DMS153 treated with DMSO at 0.1 percent for 48 hours (cell line): ENCODE results near the gene USP27X.
A peak's percentile ranks its signal among the peaks of the same experiment; 100 is the strongest.

Experiments used
- DNase-seq: peaks from one replicate; lab custom pipeline; 2025; ENCODE audit not compliant: unreplicated experiment; lab: John Stamatoyannopoulos, UW

Gene USP27X

GRCh38 chrX:49878834-49879655, at the start of gene USP27X:
Gene USP27X (plus strand): TSS chrX:49879484. CDS start chrX:49880308, 824 bp downstream.
- peak; percentile 31 for DNase-seq

GRCh38 chrX:49838374-49838773, 40.9 kb upstream of the USP27X start:
- no peak for DNase-seq

- DNase-seq = peak; percentile 80
These were observed 38.6 kb upstream of the USP27X start for GRCh38 chrX:49840679-49841078.

GRCh38 chrX:49842621-49843020, 36.7 kb upstream of the USP27X start:
- DNase-seq = no peak

DNA sequence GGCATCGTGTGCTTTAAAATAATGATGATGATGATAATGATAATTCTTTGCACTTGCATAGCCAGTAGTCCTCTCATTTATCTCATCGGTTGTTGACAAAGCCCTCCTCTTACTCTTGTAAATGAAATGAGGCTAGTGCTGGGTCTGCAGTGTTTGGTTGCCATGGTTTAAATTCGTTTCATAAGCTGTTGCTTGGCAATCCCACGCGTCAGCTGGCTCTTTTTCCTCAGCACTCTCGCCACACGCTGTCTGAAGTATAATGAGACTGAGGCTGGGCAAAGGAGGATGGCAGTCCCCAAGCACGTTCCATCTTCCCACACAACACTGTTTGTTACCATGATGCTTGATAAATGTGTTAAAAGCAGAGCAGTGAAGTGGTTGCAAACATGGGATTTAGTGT, 34.7 kb upstream of the USP27X start:
- peak; percentile 31 for DNase-seq

- no peak for DNase-seq
These were observed 33.4 kb upstream of the USP27X start for GRCh38 chrX:49845701-49846403.

DNA sequence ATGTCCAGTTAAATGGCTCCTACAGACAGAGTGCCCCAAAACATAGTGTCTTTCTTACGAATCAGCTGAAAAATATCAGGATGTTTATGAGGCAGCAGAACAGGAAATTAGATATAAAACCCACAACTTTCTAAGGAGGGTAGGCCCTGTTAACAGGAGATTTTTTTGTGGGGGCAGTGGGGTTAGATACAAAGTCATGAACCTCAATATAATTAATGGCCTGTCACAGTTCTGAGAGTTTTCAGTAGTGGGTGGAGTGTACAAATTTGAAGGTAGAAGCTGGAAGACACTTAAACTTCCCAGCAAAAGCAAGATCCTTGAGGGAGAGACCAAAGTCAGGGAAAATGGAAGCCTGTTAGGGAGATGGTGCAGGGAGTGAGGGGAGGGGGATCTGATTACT, 32.8 kb upstream of the USP27X start:
- DNase-seq = no peak

DNA sequence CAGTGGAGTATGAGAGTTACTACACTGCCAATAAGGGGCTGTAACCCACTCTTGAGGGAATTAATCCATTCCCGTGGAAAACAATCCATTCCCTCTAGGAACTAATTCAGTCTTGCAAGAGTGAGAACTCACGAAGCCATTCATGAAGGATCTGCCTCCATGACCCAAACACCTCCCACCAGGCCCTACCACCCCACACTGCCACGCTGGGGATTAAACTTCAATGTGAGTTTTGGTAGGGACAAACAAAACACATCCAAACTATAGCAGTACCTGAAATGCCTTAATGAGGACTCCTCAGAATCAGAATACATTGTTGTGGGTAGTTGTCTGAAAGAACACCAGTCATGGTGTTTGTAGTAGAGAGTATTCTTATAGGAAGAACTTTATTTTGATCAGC, 31.0 kb upstream of the USP27X start:
- no peak for DNase-seq

- DNase-seq = no peak
These were observed 29.3 kb upstream of the USP27X start for GRCh38 chrX:49850028-49850427.

DNA sequence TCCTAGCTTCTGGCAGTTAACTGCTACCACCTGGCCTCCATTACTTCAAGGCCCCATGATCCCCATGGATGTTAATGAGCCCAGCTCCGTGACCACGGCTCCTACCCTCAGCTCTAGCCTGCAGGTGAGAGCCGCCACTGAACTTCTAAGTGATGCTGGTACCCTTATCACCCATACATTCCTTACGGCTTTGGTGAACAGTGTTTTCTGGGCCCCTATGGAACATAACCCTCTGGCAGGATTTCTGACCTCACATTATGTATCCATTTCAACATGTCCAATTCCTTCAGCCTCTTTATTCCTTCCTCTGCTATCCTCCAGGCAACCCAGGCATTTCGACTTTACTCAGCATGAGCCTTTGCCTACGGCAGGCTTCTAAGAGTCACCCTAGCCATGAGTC, 25.6 kb upstream of the USP27X start:
- DNase-seq = no peak

GRCh38 chrX:49856819-49857218, 22.5 kb upstream of the USP27X start:
- DNase-seq = no peak

GRCh38 chrX:49858341-49858740, 20.9 kb upstream of the USP27X start:
- no peak for DNase-seq

DNA sequence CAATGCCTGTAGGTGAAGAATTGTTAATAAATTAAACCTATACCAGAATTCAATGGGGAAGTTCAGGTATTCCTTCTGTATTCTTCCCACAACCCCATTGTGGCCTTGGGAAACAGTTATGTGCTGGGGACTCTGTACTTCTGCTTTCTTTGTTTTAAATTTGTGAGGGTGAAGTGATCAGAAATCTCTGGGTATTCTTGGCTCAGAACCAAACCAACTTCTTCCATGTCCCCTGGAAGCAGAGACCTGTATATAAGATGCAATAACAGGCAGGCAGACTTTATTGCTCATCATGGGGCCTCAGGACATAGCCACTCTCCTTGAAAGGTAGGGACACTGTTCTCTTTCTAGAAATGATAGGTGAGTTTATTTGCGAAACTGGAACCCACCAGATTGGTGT, 19.8 kb upstream of the USP27X start:
- no peak for DNase-seq

DNA sequence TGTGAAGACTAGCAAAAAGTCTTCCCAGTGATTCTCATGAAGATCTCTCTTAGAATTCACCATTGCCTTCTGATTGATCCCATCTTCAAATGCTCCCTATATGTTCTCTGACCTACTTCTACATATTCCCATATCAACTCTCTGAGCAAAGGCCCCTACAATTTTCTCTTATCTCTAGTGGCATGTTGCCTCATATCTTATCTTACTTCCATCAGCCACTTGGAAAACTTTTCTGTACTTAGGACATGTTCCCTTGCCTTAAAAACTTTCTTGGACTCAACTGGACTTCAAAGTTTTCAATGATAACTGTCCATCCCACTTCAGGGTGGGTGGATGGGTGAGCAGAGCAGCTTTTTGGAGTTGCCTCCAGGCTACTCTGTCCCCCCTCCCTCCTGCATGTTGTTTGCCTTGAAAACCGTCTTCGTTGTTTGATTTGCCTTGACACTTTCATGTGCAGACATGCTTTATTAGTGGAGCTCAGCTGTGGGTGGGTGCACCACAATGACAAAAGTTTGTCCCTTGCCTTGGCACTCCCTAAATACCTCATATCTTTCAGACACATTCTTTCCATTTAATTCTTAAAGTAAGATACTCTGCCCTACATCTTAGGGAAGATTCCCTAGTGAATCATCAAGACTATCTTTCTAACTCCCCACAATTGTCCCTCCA, 18.3 kb upstream of the USP27X start:
- no peak for DNase-seq

GRCh38 chrX:49862093-49862492, 17.2 kb upstream of the USP27X start:
- DNase-seq = no peak

DNA sequence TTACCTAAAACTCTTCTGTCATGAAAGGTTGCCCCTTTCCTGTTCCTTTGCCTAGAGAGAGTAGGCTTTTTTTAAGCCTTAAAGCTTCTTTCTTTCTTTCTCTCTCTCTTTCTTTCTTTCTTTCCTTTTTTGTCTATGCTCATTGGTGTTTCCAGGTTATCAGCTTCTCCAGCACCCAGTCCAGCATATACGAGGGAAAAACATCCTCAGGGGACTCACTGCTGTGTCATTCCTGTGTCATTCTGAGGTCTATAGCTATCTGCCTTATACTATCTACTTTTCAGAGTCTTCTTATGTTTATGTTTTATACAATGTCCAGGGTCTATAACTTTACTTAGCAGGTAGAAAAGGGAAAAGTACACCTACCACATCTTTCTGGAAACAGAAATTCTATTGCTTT, 10.5 kb upstream of the USP27X start:
- no peak for DNase-seq

DNA sequence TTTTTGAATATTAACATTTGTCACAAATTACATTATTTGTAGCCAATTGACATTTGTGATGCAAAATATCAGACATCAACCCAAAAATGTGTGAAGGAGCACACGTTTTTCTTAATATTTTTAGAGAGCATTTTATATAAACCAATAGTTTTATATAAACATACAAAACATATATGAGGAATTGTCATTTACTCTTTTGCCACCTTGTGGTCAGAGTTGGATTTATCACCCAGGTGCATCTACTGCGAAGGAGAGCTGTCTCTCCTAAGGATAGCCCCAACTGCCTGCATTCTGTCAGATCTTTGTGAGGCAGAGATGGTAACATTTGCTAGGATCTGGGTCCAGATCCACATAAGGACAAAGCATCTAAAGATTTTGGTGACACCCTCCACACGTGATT, 2.5 kb upstream of the USP27X start:
- no peak for DNase-seq

DNA sequence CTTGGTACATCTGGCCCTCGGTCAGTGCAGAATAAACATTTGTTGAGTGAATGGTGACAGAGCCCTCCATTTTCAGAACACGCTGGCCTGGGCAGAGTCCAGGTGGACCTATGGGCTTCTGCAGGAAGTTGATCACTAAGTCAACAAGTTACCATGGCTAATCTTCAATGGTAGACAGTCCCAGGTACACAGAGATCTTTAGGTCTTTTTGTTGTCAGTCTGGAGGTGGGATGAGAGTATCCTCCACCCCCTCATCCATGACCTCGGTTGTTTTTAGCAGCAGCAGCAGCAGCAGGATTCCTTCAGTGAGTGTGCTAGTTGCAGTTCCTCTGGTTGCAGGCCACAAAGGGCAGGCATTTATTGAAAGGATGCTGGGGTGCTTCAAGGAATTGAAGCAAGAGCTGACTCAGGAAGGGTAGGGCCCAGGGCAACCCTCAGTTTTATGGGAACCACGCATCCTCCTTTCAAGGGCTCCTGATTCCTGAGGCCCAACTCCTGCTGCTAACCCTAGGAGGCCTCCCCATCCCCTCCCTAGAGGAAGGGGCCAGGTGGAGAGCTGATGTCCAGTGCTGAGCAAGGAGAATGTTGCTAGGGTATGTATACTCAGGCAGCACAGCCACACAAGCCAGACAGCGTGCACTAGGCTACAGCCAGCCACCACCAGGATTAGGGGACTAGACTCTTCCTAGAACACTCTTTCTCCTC, 1.7 kb upstream of the USP27X start:
- no peak for DNase-seq

DNA sequence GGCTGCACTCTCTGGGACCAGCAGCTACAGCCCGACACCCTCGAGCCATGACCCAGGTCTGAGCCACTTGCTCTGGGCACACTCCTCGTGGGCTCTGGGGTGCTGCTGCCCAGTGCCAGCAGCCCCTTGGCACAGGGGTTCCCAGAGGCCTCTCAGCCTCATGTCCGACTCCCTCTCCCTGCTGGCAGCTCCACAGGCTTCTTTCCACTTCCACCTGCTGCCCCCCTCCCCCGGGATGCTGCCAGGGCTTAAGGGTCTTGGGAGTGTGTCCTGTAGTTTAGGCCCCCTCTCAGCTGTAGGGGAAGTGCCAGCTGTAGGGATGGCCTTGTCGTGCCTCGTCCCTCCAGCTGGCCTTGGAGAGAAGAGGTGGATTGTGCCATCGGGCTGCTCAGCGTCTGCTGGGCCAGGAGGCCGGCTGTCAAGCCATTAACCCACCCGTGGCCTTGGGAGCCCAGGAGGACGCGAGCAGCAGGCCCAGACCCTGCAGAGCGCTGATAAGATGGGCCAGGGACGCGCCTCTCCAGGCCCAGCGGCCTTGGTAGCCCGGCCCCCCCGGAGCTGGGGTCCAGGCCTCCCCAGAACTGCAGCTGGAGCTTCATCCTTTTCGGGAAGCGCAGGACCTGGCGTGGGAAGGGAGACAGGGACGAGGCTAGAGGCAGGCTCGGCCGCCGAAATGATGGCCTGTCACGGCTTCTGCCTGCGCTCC, 1.0 kb upstream of the USP27X start:
- no peak for DNase-seq

DNA sequence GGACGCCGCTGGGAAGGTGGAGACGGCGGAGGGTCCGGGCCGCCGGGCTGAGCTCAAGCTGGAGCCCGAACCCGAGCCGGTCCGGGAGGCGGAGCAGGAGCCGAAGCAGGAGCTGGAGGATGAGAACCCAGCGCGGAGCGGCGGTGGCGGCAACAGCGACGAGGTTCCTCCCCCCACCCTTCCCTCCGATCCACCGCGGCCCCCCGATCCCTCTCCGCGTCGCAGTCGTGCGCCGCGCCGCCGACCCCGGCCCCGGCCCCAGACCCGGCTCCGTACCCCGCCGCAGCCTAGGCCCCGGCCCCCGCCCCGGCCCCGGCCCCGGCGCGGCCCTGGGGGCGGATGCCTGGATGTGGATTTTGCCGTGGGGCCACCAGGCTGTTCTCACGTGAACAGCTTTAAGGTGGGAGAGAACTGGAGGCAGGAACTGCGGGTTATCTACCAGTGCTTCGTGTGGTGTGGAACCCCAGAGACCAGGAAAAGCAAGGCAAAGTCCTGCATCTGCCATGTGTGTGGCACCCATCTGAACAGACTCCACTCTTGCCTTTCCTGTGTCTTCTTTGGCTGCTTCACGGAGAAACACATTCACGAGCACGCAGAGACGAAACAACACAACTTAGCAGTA, 483 bp downstream of the USP27X start:
- DNase-seq = no peak
